Gastrocnemius medialis (tissue), 4 donors: ENCODE data around the gene ADAMTS2.

Source experiments
- CTCF ChIP-seq, 5 experiments: fragments of 450-650 bp in 3 of 5; fragments of 200-600 bp in 2 of 5; sonication (generic) in 2 of 5; IDR thresholded peaks in 4 of 5; conservative IDR thresholded peaks in 1 of 5; 1 replicate in 4 of 5; 2 replicates in 1 of 5; pipeline ENCODE4 v1.5.1; 2016 to 2019; ENCODE audit warnings: antibody characterized with exemption in 5 of 5, mild to moderate bottlenecking in 3 of 5, moderate library complexity in 3 of 5
- POLR2A ChIP-seq, 2 donors: fragments of 450-650 bp; IDR thresholded peaks; one replicate each; pipeline ENCODE4 v1.6.1; 2017; ENCODE audit warnings: antibody characterized with exemption in 2 of 2, mild to moderate bottlenecking in 2 of 2, moderate library complexity in 2 of 2

DNA sequence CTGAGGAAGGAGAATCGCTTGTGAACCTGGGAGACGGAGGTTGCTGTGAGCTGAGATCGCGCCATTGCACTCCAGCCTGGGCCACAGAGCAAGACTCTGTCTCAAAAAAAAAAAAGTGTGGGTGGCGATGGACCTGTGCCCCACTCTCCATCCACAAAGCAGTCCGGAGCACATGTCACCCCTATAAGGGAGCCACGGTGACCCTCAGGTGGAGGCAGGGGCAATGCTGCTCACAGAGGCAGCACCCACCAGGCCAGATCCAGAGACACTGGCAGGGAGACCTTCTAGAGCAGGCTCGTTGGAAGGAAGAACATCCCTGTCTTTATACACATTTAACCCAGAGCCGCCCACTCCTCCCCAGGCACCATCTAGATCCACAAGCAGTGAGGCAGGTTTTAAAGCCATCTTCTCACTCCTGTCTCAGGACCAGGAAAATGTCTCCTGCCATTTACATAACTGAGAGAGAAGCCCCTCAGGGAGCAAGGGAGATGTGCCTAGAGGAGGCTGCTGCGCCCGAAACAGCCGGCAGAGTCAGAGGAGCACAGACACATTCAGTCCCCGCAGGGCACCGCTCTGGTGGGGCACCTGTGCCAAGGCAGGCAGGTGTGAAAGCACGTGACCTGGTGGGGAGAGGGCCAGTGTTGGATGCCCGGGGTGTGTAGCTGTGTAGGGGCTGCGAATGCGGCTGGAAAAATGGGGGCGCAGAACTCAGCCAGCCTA, 31.6 kb upstream of the ADAMTS2 start:
- TF ChIP-seq CTCF (IDR thresholded peaks at IDR 0.05 in 4 of 5, conservative IDR thresholded peaks at IDR 0.05 in 1 of 5): no peak
- TF ChIP-seq POLR2A (IDR thresholded peaks at IDR 0.05): no peak
